ENCODE results near the gene RHOJ.

RHOJ gene

GRCh38 chr14:63205044-63205575 lies 867 bp downstream of the RHOJ start:
- no peaks in the 10 kb centered on the region for H3K27me3 ChIP-seq (ENCODE audit: insufficient read depth, low read length)
- H2AFZ ChIP-seq (ENCODE audit: low read length, unreplicated experiment), result peak overlapping the region; percentile 62

GRCh38 chr14:63205866-63206265 lies 1.6 kb downstream of the RHOJ start:
- Histone ChIP-seq H3K4me3 (ENCODE audit: low read depth, low read length) (peak overlapping the region; percentile 19; the same call in 1 of the 2 replicates), H2AFZ (ENCODE audit: low read length, unreplicated experiment) (no peak overlapping the region), H3K27me3 (ENCODE audit: insufficient read depth, low read length) (no peaks in the 10 kb centered on the region), H3K4me1 (ENCODE audit: control insufficient read depth, insufficient read depth, low read length, unreplicated experiment) (peaks cover 14% of the 10 kb centered on the region), H3K36me3 (ENCODE audit: insufficient read depth, low read length) (no peaks in the 10 kb centered on the region), H3K79me2 (ENCODE audit: control insufficient read depth, insufficient read depth, low read length, unreplicated experiment) (no peaks in the 10 kb centered on the region), H3K27ac (ENCODE audit: low read depth, low read length) (no peak overlapping the region)

More at GRCh38 chr14:63205044-63205575, 867 bp downstream of the RHOJ start:
- H3K27ac ChIP-seq (ENCODE audit: low read depth, low read length), result no peak overlapping the region
- peaks cover 14% of the 10 kb centered on the region for H3K4me1 ChIP-seq (ENCODE audit: control insufficient read depth, insufficient read depth, low read length, unreplicated experiment)
- no peaks in the 10 kb centered on the region for H3K79me2 ChIP-seq (ENCODE audit: control insufficient read depth, insufficient read depth, low read length, unreplicated experiment)
- no peaks in the 10 kb centered on the region for H3K36me3 ChIP-seq (ENCODE audit: insufficient read depth, low read length)
- peak overlapping the region; percentile 62 for H3K4me3 ChIP-seq (ENCODE audit: low read depth, low read length)

- no peak overlapping the region for H3K27ac ChIP-seq (ENCODE audit: low read depth, low read length)
- no peak overlapping the region for H3K4me3 ChIP-seq (ENCODE audit: low read depth, low read length)
- no peaks in the 10 kb centered on the region for H3K36me3 ChIP-seq (ENCODE audit: insufficient read depth, low read length)
- H3K79me2 ChIP-seq (ENCODE audit: control insufficient read depth, insufficient read depth, low read length, unreplicated experiment), result no peaks in the 10 kb centered on the region
- H3K4me1 ChIP-seq (ENCODE audit: control insufficient read depth, insufficient read depth, low read length, unreplicated experiment), result peaks cover 5% of the 10 kb centered on the region
- no peak overlapping the region for H2AFZ ChIP-seq (ENCODE audit: low read length, unreplicated experiment)
- H3K27me3 ChIP-seq (ENCODE audit: insufficient read depth, low read length), result no peaks in the 10 kb centered on the region
Observed at GRCh38 chr14:63209160-63209559, 4.9 kb downstream of the RHOJ start.

- Histone ChIP-seq H3K27me3 (ENCODE audit: insufficient read depth, low read length) (no peaks in the 10 kb centered on the region), H3K36me3 (ENCODE audit: insufficient read depth, low read length) (no peaks in the 10 kb centered on the region), H3K79me2 (ENCODE audit: control insufficient read depth, insufficient read depth, low read length, unreplicated experiment) (no peaks in the 10 kb centered on the region), H3K4me3 (ENCODE audit: low read depth, low read length) (no peak overlapping the region), H2AFZ (ENCODE audit: low read length, unreplicated experiment) (no peak overlapping the region), H3K27ac (ENCODE audit: low read depth, low read length) (no peak overlapping the region), H3K4me1 (ENCODE audit: control insufficient read depth, insufficient read depth, low read length, unreplicated experiment) (peaks cover 2% of the 10 kb centered on the region)
Observed at GRCh38 chr14:63210812-63211211, 6.6 kb downstream of the RHOJ start.

- no peaks in the 10 kb centered on the region for H3K79me2 ChIP-seq (ENCODE audit: control insufficient read depth, insufficient read depth, low read length, unreplicated experiment)
- H3K27ac ChIP-seq (ENCODE audit: low read depth, low read length), result no peak overlapping the region
- H2AFZ ChIP-seq (ENCODE audit: low read length, unreplicated experiment), result no peak overlapping the region
- no peaks in the 10 kb centered on the region for H3K27me3 ChIP-seq (ENCODE audit: insufficient read depth, low read length)
- H3K36me3 ChIP-seq (ENCODE audit: insufficient read depth, low read length), result no peaks in the 10 kb centered on the region
- no peaks in the 10 kb centered on the region for H3K4me1 ChIP-seq (ENCODE audit: control insufficient read depth, insufficient read depth, low read length, unreplicated experiment)
- H3K4me3 ChIP-seq (ENCODE audit: low read depth, low read length), result no peak overlapping the region
Observed at GRCh38 chr14:63212209-63212608, 8.0 kb downstream of the RHOJ start.

GRCh38 chr14:63212776-63213500 lies 8.7 kb downstream of the RHOJ start:
- no peak overlapping the region for H3K27ac ChIP-seq (ENCODE audit: low read depth, low read length)
- H2AFZ ChIP-seq (ENCODE audit: low read length, unreplicated experiment), result no peak overlapping the region
- H3K27me3 ChIP-seq (ENCODE audit: insufficient read depth, low read length), result no peaks in the 10 kb centered on the region
- no peak overlapping the region for H3K4me3 ChIP-seq (ENCODE audit: low read depth, low read length)
- no peaks in the 10 kb centered on the region for H3K4me1 ChIP-seq (ENCODE audit: control insufficient read depth, insufficient read depth, low read length, unreplicated experiment)
- no peaks in the 10 kb centered on the region for H3K36me3 ChIP-seq (ENCODE audit: insufficient read depth, low read length)
- no peaks in the 10 kb centered on the region for H3K79me2 ChIP-seq (ENCODE audit: control insufficient read depth, insufficient read depth, low read length, unreplicated experiment)

- H3K4me1 ChIP-seq (ENCODE audit: control insufficient read depth, insufficient read depth, low read length, unreplicated experiment), result no peaks in the 10 kb centered on the region
- H3K36me3 ChIP-seq (ENCODE audit: insufficient read depth, low read length), result no peaks in the 10 kb centered on the region
- no peaks in the 10 kb centered on the region for H3K27me3 ChIP-seq (ENCODE audit: insufficient read depth, low read length)
- no peak overlapping the region for H2AFZ ChIP-seq (ENCODE audit: low read length, unreplicated experiment)
- H3K27ac ChIP-seq (ENCODE audit: low read depth, low read length), result no peak overlapping the region
- no peaks in the 10 kb centered on the region for H3K79me2 ChIP-seq (ENCODE audit: control insufficient read depth, insufficient read depth, low read length, unreplicated experiment)
- H3K4me3 ChIP-seq (ENCODE audit: low read depth, low read length), result no peak overlapping the region
Observed at GRCh38 chr14:63214417-63215196, 10.4 kb downstream of the RHOJ start.

GRCh38 chr14:63220526-63220925 lies 16.3 kb downstream of the RHOJ start:
- Histone ChIP-seq H3K4me1 (ENCODE audit: control insufficient read depth, insufficient read depth, low read length, unreplicated experiment) (no peaks in the 10 kb centered on the region), H3K27me3 (ENCODE audit: insufficient read depth, low read length) (no peaks in the 10 kb centered on the region), H3K36me3 (ENCODE audit: insufficient read depth, low read length) (no peaks in the 10 kb centered on the region), H3K27ac (ENCODE audit: low read depth, low read length) (no peak overlapping the region), H3K4me3 (ENCODE audit: low read depth, low read length) (no peak overlapping the region), H3K79me2 (ENCODE audit: control insufficient read depth, insufficient read depth, low read length, unreplicated experiment) (no peaks in the 10 kb centered on the region), H2AFZ (ENCODE audit: low read length, unreplicated experiment) (no peak overlapping the region)

GRCh38 chr14:63223596-63223995 lies 19.4 kb downstream of the RHOJ start:
- no peak overlapping the region for H3K27ac ChIP-seq (ENCODE audit: low read depth, low read length)
- no peak overlapping the region for H3K4me3 ChIP-seq (ENCODE audit: low read depth, low read length)
- H2AFZ ChIP-seq (ENCODE audit: low read length, unreplicated experiment), result no peak overlapping the region
- no peaks in the 10 kb centered on the region for H3K79me2 ChIP-seq (ENCODE audit: control insufficient read depth, insufficient read depth, low read length, unreplicated experiment)
- H3K27me3 ChIP-seq (ENCODE audit: insufficient read depth, low read length), result no peaks in the 10 kb centered on the region
- no peaks in the 10 kb centered on the region for H3K4me1 ChIP-seq (ENCODE audit: control insufficient read depth, insufficient read depth, low read length, unreplicated experiment)
- H3K36me3 ChIP-seq (ENCODE audit: insufficient read depth, low read length), result no peaks in the 10 kb centered on the region

GRCh38 chr14:63224196-63224595 lies 20.0 kb downstream of the RHOJ start:
- Histone ChIP-seq H3K79me2 (ENCODE audit: control insufficient read depth, insufficient read depth, low read length, unreplicated experiment) (no peaks in the 10 kb centered on the region), H3K4me1 (ENCODE audit: control insufficient read depth, insufficient read depth, low read length, unreplicated experiment) (no peaks in the 10 kb centered on the region), H3K4me3 (ENCODE audit: low read depth, low read length) (no peak overlapping the region), H3K27ac (ENCODE audit: low read depth, low read length) (no peak overlapping the region), H2AFZ (ENCODE audit: low read length, unreplicated experiment) (no peak overlapping the region), H3K36me3 (ENCODE audit: insufficient read depth, low read length) (no peaks in the 10 kb centered on the region), H3K27me3 (ENCODE audit: insufficient read depth, low read length) (no peaks in the 10 kb centered on the region)
